HG03139 (cell line): Measurements from ENCODE around the gene PLD1.
"Not testable (repeated sequence)": the region's sequence is repeated elsewhere in the genome, so short reads cannot be mapped to it uniquely, and the experiment has no call there.

Source experiments
- ATAC-seq: cut with Tn5 transposase; IDR thresholded peaks from one replicate; pipeline ENCODE4 v1.9.1; 2021; ENCODE audit not compliant: unreplicated experiment

The PLD1 gene

DNA sequence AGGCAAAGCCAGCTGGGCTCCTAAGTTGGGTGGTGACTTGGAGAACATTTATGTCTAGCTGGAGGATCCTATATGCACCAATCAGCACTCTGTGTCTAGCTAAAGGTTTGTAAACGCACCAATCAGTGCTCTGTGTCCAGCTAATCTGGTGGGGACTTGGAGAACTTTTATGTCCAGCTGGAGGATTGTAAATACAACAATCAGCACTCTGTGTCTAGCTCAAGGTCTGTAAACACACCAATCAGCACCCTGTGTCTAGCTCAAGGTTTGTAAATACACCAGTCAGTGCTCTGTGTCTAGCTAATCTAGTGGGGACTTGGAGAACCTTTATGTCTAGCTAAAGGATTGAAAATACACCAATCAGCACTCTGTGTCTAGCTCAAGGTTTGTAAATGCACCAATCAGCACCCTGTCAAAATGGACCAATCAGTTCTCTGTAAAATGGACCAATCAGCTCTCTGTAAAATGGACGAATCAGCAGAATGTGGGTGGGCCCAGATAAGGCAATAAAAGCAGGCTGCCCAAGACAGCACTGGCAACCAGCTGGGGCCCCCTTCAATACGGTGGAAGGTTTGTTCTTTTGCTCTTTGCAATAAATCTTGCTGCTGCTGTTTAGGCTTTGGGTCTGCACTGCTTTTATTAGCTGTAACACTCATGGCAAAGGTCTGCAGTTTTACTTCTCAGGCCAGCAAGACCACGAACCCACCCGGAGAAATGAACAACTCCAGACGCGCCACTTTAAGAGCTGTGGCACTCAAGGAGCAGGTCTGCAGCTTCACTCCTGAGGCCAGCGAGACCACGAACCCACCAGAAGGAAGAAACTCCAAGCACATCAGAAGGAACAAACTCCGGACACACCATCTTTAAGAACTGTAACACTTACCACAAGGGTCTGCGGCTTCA lies 63.7 kb downstream of the PLD1 start:
- ATAC-seq, result not testable (repeated sequence)

- ATAC-seq, result no peak
Observed at GRCh38 chr3:171745577-171746319, 64.5 kb downstream of the PLD1 start.

DNA sequence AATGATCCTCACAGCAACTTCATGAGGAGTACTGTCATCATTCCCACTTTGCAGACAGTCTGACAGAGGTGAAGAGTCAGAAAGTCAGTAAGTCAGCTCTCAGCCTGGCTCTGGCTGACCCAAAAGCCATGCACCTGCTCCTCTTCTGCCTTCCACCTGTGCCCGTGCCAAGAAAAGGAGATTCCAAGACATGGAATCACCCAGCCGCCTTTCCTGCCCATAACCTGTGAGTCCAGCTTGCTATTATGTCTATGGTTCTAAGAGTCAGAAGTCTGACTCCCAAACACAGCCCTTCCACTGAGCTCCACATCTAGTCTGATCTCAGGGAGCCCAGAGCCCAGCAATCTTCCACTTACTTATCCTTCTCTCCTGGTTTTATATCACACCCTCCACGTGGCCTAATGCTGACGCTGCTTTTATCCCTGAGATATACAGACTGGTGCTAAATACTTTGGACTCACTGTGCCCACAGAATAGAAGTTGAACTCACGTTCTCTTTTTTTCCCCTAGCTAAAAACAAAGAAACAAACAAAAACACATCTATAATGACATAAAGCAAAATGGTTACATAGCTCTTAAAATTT lies 66.0 kb downstream of the PLD1 start:
- no peak for ATAC-seq

GRCh38 chr3:171743327-171744157 lies 66.7 kb downstream of the PLD1 start:
- ATAC-seq, result no peak

DNA sequence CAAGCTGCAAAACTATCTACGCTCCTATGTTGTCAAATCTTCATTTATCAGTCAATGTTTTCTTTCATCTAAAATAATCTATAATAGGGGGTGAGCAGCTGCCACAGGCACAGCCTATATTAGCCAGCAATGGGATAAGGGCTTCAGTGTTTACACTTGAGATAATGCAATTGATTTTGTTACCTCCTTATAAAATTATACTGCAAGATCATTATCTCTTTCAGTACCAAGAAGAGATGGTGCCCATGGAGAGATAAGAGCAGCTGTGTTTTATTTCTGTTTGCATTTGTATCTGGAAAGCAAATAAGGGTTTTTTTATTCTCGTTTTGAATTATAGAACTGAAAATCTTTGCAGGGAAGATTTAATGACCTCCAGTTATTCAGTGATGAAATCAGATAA lies 68.9 kb downstream of the PLD1 start:
- ATAC-seq, result no peak

DNA sequence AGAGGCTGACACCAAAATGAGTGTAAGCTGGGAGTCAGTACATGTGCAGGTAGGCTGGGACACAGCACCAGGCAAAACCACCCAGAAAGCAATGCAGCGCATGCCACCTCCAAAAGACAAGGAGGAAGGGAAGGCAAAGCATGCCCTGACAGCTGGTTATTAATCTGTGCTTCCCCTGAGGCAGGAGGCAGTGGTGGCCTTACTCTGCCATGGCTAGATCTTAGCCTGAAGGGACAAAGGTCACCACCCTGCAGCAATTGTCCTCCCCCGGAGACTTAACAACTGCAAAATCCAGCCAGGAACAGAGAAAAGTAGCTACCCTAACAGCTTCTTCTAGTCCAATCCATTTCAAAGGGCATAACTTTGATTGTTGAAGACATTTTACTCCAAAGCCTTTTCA lies 73.7 kb downstream of the PLD1 start:
- ATAC-seq, result no peak

DNA sequence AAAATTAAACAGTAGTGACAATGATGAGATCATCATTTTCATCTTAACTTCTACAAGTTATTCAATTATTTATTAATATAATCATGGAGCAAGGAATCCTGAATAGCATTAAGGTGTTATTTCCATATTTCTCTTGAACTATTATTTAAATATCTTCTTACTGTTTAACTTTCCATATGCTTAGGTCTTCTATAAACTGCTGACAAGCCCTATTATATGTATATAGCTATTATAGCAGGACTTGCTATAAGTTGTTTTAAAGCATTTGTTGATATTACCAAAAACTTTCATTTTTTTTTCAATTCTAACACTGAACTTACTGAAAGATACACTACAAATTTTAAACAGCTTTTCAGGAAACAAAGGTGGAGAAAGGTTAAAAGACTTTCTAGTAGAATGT lies 76.7 kb downstream of the PLD1 start:
- no peak for ATAC-seq

GRCh38 chr3:171732756-171733155 lies 77.5 kb downstream of the PLD1 start:
- no peak for ATAC-seq

GRCh38 chr3:171731691-171732090 lies 78.6 kb downstream of the PLD1 start:
- no peak for ATAC-seq

- no peak for ATAC-seq
Observed at GRCh38 chr3:171729452-171730334, 80.6 kb downstream of the PLD1 start.

DNA sequence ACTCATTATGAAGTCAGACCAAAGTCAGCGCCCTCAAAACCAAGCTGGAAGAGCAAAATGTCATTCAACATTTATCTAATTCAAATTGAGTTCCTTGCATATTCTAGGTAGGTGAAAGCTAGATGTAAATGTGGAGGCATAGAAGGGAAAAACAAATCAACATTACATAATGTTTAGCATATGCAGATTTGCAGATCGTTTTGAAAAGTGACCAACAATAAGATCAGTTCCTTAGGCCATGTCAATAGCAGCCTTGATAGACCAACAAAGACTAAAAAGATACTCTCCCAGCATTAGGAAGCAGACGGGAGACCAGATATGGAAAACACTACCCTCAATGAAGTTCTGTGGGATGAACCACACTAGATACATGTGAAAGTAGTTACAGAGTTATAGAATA lies 83.0 kb downstream of the PLD1 start:
- ATAC-seq, result no peak

- ATAC-seq, result no peak
Observed at GRCh38 chr3:171718493-171719185, 91.6 kb downstream of the PLD1 start.

- no peak for ATAC-seq
Observed at GRCh38 chr3:171715155-171715554, 95.1 kb downstream of the PLD1 start.

GRCh38 chr3:171712171-171712938 lies 97.9 kb downstream of the PLD1 start:
- ATAC-seq, result no peak

DNA sequence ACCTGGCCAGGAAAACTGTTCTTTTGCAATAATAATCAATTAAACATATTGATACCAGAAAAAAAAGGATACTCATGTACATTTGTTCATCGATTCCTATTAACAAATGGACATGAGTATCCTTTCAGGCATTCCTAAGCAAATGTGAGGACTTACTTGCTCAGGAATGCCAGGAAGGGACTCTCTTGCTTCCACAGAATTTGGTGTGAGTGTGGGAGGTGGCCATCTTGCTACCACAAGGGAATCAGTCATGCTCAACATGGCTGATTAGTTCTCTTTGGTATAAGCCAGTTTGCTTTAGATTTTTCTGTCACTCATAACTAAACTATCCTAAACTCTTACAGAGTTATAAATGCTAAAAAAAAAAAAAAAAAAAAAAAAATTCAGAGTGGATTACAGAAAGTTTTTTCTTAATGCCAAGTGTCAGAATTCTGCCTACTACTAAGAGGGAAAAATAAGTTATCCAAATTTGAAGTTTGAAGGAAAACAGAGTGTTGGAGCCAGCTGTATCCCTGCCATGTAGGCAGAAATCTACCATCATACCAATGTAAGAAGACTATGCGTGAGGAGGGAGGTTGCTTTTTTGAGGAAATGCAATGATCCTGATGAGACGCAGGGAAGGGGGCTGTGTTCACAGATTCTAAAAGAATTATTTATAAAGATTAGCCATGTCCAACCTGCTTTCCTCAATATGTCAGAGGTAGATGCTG lies 98.7 kb downstream of the PLD1 start:
- no peak for ATAC-seq

DNA sequence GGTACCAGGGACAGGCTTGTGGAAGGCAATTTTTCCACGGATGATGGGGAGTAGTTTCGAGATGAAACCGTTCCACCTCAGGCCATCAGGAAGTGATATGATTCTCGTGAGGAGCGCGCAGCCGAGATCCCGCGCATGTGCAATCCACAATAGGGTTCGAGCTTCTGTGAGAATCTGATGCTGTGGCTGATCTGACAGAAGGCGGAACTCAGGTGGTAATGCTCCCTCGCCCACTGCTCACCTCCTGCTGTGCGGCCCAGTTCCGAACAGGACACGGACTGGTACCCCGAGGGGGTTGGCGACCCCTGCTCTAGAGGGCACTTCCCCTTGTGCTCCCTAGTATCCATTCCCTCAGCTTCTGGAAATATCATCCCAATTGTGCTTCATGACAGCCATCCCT lies 99.9 kb downstream of the PLD1 start:
- ATAC-seq, result no peak

GRCh38 chr3:171704814-171705213 lies 105.5 kb downstream of the PLD1 start:
- ATAC-seq, result no peak

DNA sequence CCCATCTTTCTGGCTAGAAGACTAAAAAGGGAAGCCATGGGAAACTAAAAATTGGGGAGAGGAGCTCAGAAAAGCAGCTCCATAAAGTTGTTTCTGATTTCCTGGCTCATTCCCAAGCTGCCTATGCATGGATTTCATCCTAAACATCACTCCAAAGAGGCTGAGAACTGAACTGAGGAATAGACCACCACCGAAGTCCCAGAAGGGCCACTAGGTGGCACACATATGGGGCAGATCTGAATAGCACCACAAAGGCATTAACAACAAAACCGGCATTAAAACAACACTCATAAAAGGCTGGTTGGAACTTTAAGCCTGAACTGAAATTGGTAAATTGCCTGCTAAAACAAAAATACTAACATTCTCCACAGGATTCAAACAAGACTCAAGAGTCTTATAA lies 106.3 kb downstream of the PLD1 start:
- ATAC-seq, result no peak
